IMR-90 (cell line): ENCODE data around the gene PKM. TPM values are rescaled to one million over a fixed set of nuclear protein-coding genes. Genes with fewer than 3 reads are reported as not detected.

Experiments
- ATAC-seq: fragments of 200-7000 bp; cut with Tn5 transposase; 2 replicates; pipeline ENCODE4 v1.9.1; 2020; ENCODE audit warnings: low read depth, mild to moderate bottlenecking, moderate library complexity
- BruUV-seq: library from RNA; stranded (reverse); fragments of 400-500 nt; replicated peaks from 2 replicates; lab custom pipeline; 2021; lab: Mats Ljungman, UMichigan
- CTCF ChIA-PET: fragments of 300-600 bp; formaldehyde crosslinking; extraction: SDS; loops from one replicate; lab custom pipeline; 2021; ENCODE audit warnings: antibody characterized with exemption; lab: Yijun Ruan, JAX
- POLR2A ChIA-PET: fragments of 300-600 bp; sonication (Branson Sonifier 250); formaldehyde crosslinking; loops from one replicate; lab custom pipeline; 2022; ENCODE audit warnings: antibody characterized with exemption; ENCODE audit not compliant: unreplicated experiment; lab: Charles Lee
- DNase-seq: peaks from one replicate; pipeline ENCODE4 v3.0.0; 2013
- H2AFZ ChIP-seq: replicated peaks from 2 replicates; pipeline ENCODE3; 2013; ENCODE audit warnings: low read length, mild to moderate bottlenecking; ENCODE audit not compliant: poor library complexity
- H2AK5ac ChIP-seq: 2 replicates; pipeline ENCODE4 v1.6.1; 2013; ENCODE audit warnings: low read depth, low read length, inconsistent platforms
- H2AK9ac ChIP-seq: replicated peaks from 2 replicates; pipeline ENCODE3; 2013; ENCODE audit warnings: mild to moderate bottlenecking, low read depth, low read length, moderate library complexity; ENCODE audit not compliant: poor library complexity
- H2BK120ac ChIP-seq: 2 replicates; pipeline ENCODE4 v1.6.1; 2013; ENCODE audit warnings: low read depth, low read length, inconsistent platforms
- H2BK15ac ChIP-seq: 3 replicates; pipeline ENCODE4 v1.6.1; 2013; ENCODE audit warnings: low read depth, low read length, inconsistent platforms
- H2BK20ac ChIP-seq: 2 replicates; pipeline ENCODE4 v1.6.1; 2013; ENCODE audit warnings: low read depth, mild to moderate bottlenecking, inconsistent platforms, low read length, moderate library complexity
- H2BK5ac ChIP-seq: 2 replicates; pipeline ENCODE4 v1.6.1; 2013; ENCODE audit warnings: mild to moderate bottlenecking, low read depth, low read length, inconsistent platforms; ENCODE audit not compliant: poor library complexity, severe bottlenecking
- H3K14ac ChIP-seq: replicated peaks from 2 replicates; pipeline ENCODE4 v1.6.1; 2013; ENCODE audit warnings: low read depth, low read length, inconsistent platforms
- H3K18ac ChIP-seq: 2 replicates; pipeline ENCODE4 v1.6.1; 2013; ENCODE audit warnings: low read depth, low read length, control low read depth
- H3K23ac ChIP-seq: 2 replicates; pipeline ENCODE4 v1.6.1; 2013; ENCODE audit warnings: low read depth, low read length, inconsistent platforms
- H3K27ac ChIP-seq: 2 replicates; pipeline ENCODE4 v1.5.1; 2013; ENCODE audit warnings: mild to moderate bottlenecking, control low read depth, low read length; ENCODE audit not compliant: insufficient read depth
- H3K27me3 ChIP-seq: 2 replicates; pipeline ENCODE4 v1.6.1; 2013; ENCODE audit warnings: low read length; ENCODE audit not compliant: control insufficient read depth, insufficient read depth
- H3K36me3 ChIP-seq: 2 replicates; pipeline ENCODE4 v1.6.1; 2013; ENCODE audit warnings: low read length, mixed read lengths; ENCODE audit not compliant: control insufficient read depth, insufficient read depth
- H3K4ac ChIP-seq: 2 replicates; pipeline ENCODE4 v1.6.1; 2013; ENCODE audit warnings: low read depth, low read length, inconsistent platforms
- H3K4me1 ChIP-seq: 2 replicates; pipeline ENCODE4 v1.6.1; 2013; ENCODE audit warnings: low read length, mixed read lengths; ENCODE audit not compliant: control insufficient read depth, insufficient read depth
- H3K4me2 ChIP-seq: 2 replicates; pipeline ENCODE4 v1.6.1; 2013; ENCODE audit warnings: low read depth, mild to moderate bottlenecking, control low read depth, low read length, moderate library complexity
- H3K4me3 ChIP-seq: 2 replicates; pipeline ENCODE4 v1.5.1; 2013; ENCODE audit warnings: low read depth, mild to moderate bottlenecking, control low read depth, low read length, moderate library complexity; ENCODE audit not compliant: insufficient read depth
- H3K56ac ChIP-seq: 2 replicates; pipeline ENCODE4 v1.6.1; 2013; ENCODE audit warnings: low read length, inconsistent platforms; ENCODE audit not compliant: insufficient read depth; ENCODE audit errors: extremely low read depth
- H3K79me1 ChIP-seq, 2 experiments: 2 replicates each; pipeline ENCODE4 v1.6.1; 2013; ENCODE audit warnings: low read length in 2 of 2, inconsistent platforms in 1 of 2, low read depth in 1 of 2
- H3K9ac ChIP-seq: 2 replicates; pipeline ENCODE4 v1.6.1; 2013; ENCODE audit warnings: low read depth, low read length, control low read depth
- H3K9me1 ChIP-seq: 2 replicates; pipeline ENCODE4 v1.6.1; 2013; ENCODE audit warnings: low read length, inconsistent platforms; ENCODE audit not compliant: insufficient read depth
- H3K9me3 ChIP-seq: 2 replicates; pipeline ENCODE4 v1.6.1; 2013; ENCODE audit warnings: low read length; ENCODE audit not compliant: control insufficient read depth, insufficient read depth
- H4K20me1 ChIP-seq: 2 replicates; pipeline ENCODE4 v1.6.1; 2013; ENCODE audit warnings: low read length, inconsistent platforms; ENCODE audit not compliant: insufficient read depth
- H4K5ac ChIP-seq: 2 replicates; pipeline ENCODE4 v1.6.1; 2013; ENCODE audit warnings: mild to moderate bottlenecking, low read depth, low read length, control low read depth
- H4K8ac ChIP-seq, 2 experiments: 2 replicates each; pipeline ENCODE4 v1.6.1; 2013; ENCODE audit warnings: low read depth in 2 of 2, low read length in 2 of 2, control low read depth in 1 of 2, inconsistent platforms in 1 of 2
- H4K91ac ChIP-seq: 2 replicates; pipeline ENCODE4 v1.6.1; 2013; ENCODE audit warnings: low read depth, low read length, inconsistent platforms; ENCODE audit not compliant: insufficient read depth
- BHLHE40 ChIP-seq: fragments of 150-350 bp; IDR thresholded peaks from 2 replicates; pipeline ENCODE4 v1.6.1; 2016; ENCODE audit warnings: mild to moderate bottlenecking, low read depth, low read length
- CEBPB ChIP-seq: IDR thresholded peaks from 2 replicates; pipeline ENCODE4 v1.6.1; 2012; ENCODE audit warnings: low read depth, low read length, improper control_type of control experiment
- CHD1 ChIP-seq: IDR thresholded peaks from 2 replicates; pipeline ENCODE4 v1.6.1; 2012; ENCODE audit warnings: low read depth, low read length, improper control_type of control experiment
- CTCF ChIP-seq: conservative IDR thresholded peaks from 2 replicates; pipeline ENCODE4 v1.5.1; 2012; ENCODE audit warnings: mild to moderate bottlenecking, low read depth, low read length, improper control_type of control experiment
- ELK1 ChIP-seq: fragments of 150-350 bp; IDR thresholded peaks from 2 replicates; pipeline ENCODE4 v1.6.1; 2016; ENCODE audit warnings: low read depth, mild to moderate bottlenecking, low read length, moderate library complexity, borderline replicate concordance
- FOS ChIP-seq: fragments of 150-350 bp; IDR thresholded peaks from 2 replicates; pipeline ENCODE4 v1.6.1; 2016; ENCODE audit warnings: low read depth, low read length
- MAZ ChIP-seq: IDR thresholded peaks from 2 replicates; pipeline ENCODE4 v1.6.1; 2012; ENCODE audit warnings: low read depth, mild to moderate bottlenecking, low read length, improper control_type of control experiment, moderate library complexity, borderline replicate concordance
- MXI1 ChIP-seq: IDR thresholded peaks from 2 replicates; pipeline ENCODE4 v1.6.1; 2012; ENCODE audit warnings: low read depth, mild to moderate bottlenecking, low read length, moderate library complexity, borderline replicate concordance
- NFE2L2 ChIP-seq: fragments of 150-350 bp; IDR thresholded peaks from 2 replicates; pipeline ENCODE4 v1.6.1; 2016; ENCODE audit warnings: low read depth, mild to moderate bottlenecking, low read length
- POLR2A ChIP-seq: IDR thresholded peaks from 2 replicates; pipeline ENCODE4 v1.6.1; 2012; ENCODE audit warnings: mild to moderate bottlenecking, low read depth, low read length
- RAD21 ChIP-seq: IDR thresholded peaks from 2 replicates; pipeline ENCODE4 v1.6.1; 2012; ENCODE audit warnings: low read length, improper control_type of control experiment
- SMC3 ChIP-seq: fragments of 150-350 bp; IDR thresholded peaks from 2 replicates; pipeline ENCODE4 v1.6.1; 2016; ENCODE audit warnings: low read depth, mild to moderate bottlenecking, antibody characterized with exemption, low read length, moderate library complexity
- USF2 ChIP-seq: fragments of 150-350 bp; IDR thresholded peaks from 2 replicates; pipeline ENCODE4 v1.6.1; 2017; ENCODE audit warnings: mild to moderate bottlenecking, antibody characterized with exemption, low read length, low read depth
- WGBS, 2 experiments: methylation state at CpG; one replicate each; pipeline versions ENCODE4 v1.1.5 to v1.1.7; 2013; ENCODE audit warnings: missing lambda C conversion rate in 2 of 2; ENCODE audit not compliant: insufficient read length in 1 of 2; ENCODE audit errors: extremely low coverage in 2 of 2; 5-methylcytosine and 5-hydroxymethylcytosine counted together
- dilution Hi-C: fragments of 300-500 bp; cut with HindIII; formaldehyde crosslinking; loops from one replicate; pipeline ENCODE4 v1.14.3; 2018; ENCODE audit warnings: low sequenced_read_pairs; ENCODE audit not compliant: unreplicated experiment
- in situ Hi-C: fragments of 300-500 bp; cut with MboI; formaldehyde crosslinking; loops from 3 replicates; pipeline ENCODE4 v1.14.3; 2019; ENCODE audit warnings: low sequenced_read_pairs, inconsistent platforms, mixed read lengths
- intact Hi-C: fragments of 100-400 bp; cut with micrococcal nuclease; formaldehyde crosslinking; loops from 2 replicates; pipeline ENCODE4 v1.10.0; 2022
- polyA plus RNA-seq, 3 experiments: library from polyadenylated mRNA; depleted of rRNA; stranded (reverse); fragments of >200 nt; gene quantifications; 2 replicates each; pipeline ENCODE4 v1.2.3, GENCODE V29; 2012; ENCODE audit warnings: low replicate concordance in 1 of 3
- total RNA-seq: library from RNA; depleted of rRNA; stranded (reverse); fragments of >200 nt; gene quantifications from 2 replicates; pipeline ENCODE4 v1.2.3, GENCODE V29; 2012

The PKM gene
- total and polyA plus RNA-seq, 2 of the 4 experiments (the other 2 are of a cell fraction), result 2,219 to 3,859 TPM

DNA sequence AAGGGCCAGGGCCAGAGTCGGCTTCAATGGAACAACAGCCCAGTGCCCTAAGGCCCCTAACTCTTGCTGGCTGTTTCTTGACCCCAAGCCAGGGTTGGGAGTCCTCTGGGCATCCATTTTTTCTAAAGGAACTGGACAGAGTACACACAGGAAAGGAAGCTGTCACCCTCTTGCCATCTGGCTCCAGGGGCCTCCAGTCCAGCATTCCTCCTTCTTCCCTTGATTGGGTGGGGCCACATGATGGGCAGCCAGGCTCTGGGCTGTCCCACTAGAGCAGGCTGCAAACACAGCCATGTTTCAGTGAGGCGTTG, 31.8 kb downstream of the PKM start:
- dilution Hi-C loops, result no loop called here
- DNase-seq (no peak), ATAC-seq (no peak)
- ChIA-PET POLR2A (no interaction called here), CTCF (no interaction called here)
- H2AK5ac ChIP-seq, result no peak overlapping the region
- in situ Hi-C loops, result no loop called here
- H4K8ac ChIP-seq, result no peak overlapping the region
- TSS peak; percentile 100 for BruUV-seq
- H3K14ac ChIP-seq, result no peak overlapping the region
- H3K27me3 ChIP-seq, result no peaks in the 10 kb centered on the region
- intact Hi-C loops, result loop anchor here (1.0 to 5.0 kb wide), 3 partner anchors 32 to 87 kb away; partner anchors contain the start of genes PARP6 and PKM
- H3K56ac ChIP-seq, result no peak overlapping the region
- no peaks in the 10 kb centered on the region for H3K9me1 ChIP-seq
- WGBS, 2 experiments, result 100% methylated on average over 1 of the region's 2 CpGs; no CpG with 5 or more reads in 1 of the 2 experiments
- no peak overlapping the region for H3K27ac ChIP-seq
- H4K5ac ChIP-seq, result no peak overlapping the region
- peaks cover 58% of the 10 kb centered on the region for H3K36me3 ChIP-seq
- no peak overlapping the region for H2AFZ ChIP-seq
- peaks cover 69% of the 10 kb centered on the region for H4K20me1 ChIP-seq
- H4K91ac ChIP-seq, result no peak overlapping the region
- TF ChIP-seq CHD1 (no peak), CTCF (no peak), BHLHE40 (no peak), RAD21 (no peak), MXI1 (no peak), MAZ (no peak), FOS (no peak), NFE2L2 (no peak), POLR2A (no peak), USF2 (no peak), SMC3 (no peak), CEBPB (no peak), ELK1 (no peak)
- no peak overlapping the region for H3K18ac ChIP-seq
- H3K79me1 ChIP-seq, result peaks cover 19 to 41% of the 10 kb centered on the region in 2 experiments
- H3K4me3 ChIP-seq, result no peak overlapping the region
- H2BK20ac ChIP-seq, result no peak overlapping the region
- H3K4me1 ChIP-seq, result peaks cover 2% of the 10 kb centered on the region; the same call in 1 of the 2 replicates
- no peak overlapping the region for H2BK15ac ChIP-seq
- H3K23ac ChIP-seq, result no peak overlapping the region
- H3K9ac ChIP-seq, result no peak overlapping the region
- no peaks in the 10 kb centered on the region for H3K9me3 ChIP-seq
- no peak overlapping the region for H2BK5ac ChIP-seq
- no peak overlapping the region for H2BK120ac ChIP-seq
- no peak overlapping the region for H3K4ac ChIP-seq
- H2AK9ac ChIP-seq, result no peak overlapping the region
- no peak overlapping the region for H3K4me2 ChIP-seq
